ENCODE measurements around the gene ADNP2. TPM values are rescaled to one million over a fixed set of nuclear protein-coding genes. Genes with fewer than 3 reads are reported as not detected.

Gene ADNP2
- total and polyA plus RNA-seq, 2 of the 4 experiments (the other 2 are of a cell fraction): 5.6 to 18.3 TPM

- TF ChIP-seq, protein P1, sequence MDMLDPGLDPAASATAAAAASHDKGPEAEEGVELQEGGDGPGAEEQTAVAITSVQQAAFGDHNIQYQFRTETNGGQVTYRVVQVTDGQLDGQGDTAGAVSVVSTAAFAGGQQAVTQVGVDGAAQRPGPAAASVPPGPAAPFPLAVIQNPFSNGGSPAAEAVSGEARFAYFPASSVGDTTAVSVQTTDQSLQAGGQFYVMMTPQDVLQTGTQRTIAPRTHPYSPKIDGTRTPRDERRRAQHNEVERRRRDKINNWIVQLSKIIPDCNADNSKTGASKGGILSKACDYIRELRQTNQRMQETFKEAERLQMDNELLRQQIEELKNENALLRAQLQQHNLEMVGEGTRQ (IDR thresholded peaks at IDR 0.05; ENCODE audit: low read depth, low read length): no peak
- TF ChIP-seq FOS (IDR thresholded peaks at IDR 0.05; ENCODE audit: low read depth, low read length) (no peak), MAFK (IDR thresholded peaks at IDR 0.05; ENCODE audit: low read depth, low read length) (no peak), POLR2A (IDR thresholded peaks at IDR 0.05; ENCODE audit: low read depth, low read length) (no peak), CTCF (conservative IDR thresholded peaks at IDR 0.05; ENCODE audit: low read depth, low read length) (no peak)
- no peak overlapping the region for H2BK5ac ChIP-seq (ENCODE audit: low read depth, low read length, poor library complexity, severe bottlenecking)
- H2BK15ac ChIP-seq (ENCODE audit: low read depth, low read length): no peak overlapping the region
- DNase-seq (no peak), ATAC-seq (ENCODE audit: low read depth) (no peak)
- POLR2A ChIA-PET (ENCODE audit: unreplicated experiment): no interaction called here
- H3K56ac ChIP-seq (ENCODE audit: extremely low read depth, insufficient read depth, low read length): no peak overlapping the region
- dilution Hi-C loops (cut with HindIII; ENCODE audit: low sequenced_read_pairs, unreplicated experiment) (no loop called here), intact Hi-C loops (cut with micrococcal nuclease) (loop anchor here (1.0 kb wide), 1 partner anchor 87 kb away; no protein-coding TSS in a partner anchor), in situ Hi-C loops (cut with MboI; ENCODE audit: low sequenced_read_pairs) (no loop called here)
- H4K91ac ChIP-seq (ENCODE audit: insufficient read depth, low read depth, low read length): no peak overlapping the region
- no peaks in the 10 kb centered on the region; the same call in 1 of the 2 replicates for H3K9me3 ChIP-seq (ENCODE audit: control insufficient read depth, insufficient read depth, low read length)
- no peak overlapping the region for H3K14ac ChIP-seq (replicated peaks; ENCODE audit: low read depth, low read length)
- no peaks in the 10 kb centered on the region for H3K27me3 ChIP-seq (ENCODE audit: control insufficient read depth, insufficient read depth, low read length)
- H3K79me1 ChIP-seq (ENCODE audit: low read depth in 1 of 2, low read length in 2 of 2): peaks cover 0 to 6% of the 10 kb centered on the region in 2 experiments; a peak in 1 of 4 replicates
- peaks cover 18% of the 10 kb centered on the region for H3K9me1 ChIP-seq (ENCODE audit: insufficient read depth, low read length)
- H2AK5ac ChIP-seq (ENCODE audit: low read depth, low read length): no peak overlapping the region
- no peaks in the 10 kb centered on the region for H3K36me3 ChIP-seq (ENCODE audit: control insufficient read depth, insufficient read depth, low read length)
- H3K4ac ChIP-seq (ENCODE audit: low read depth, low read length): peak overlapping the region; percentile 25; the same call in 1 of the 2 replicates
- no peak overlapping the region for H4K8ac ChIP-seq (ENCODE audit: low read depth in 2 of 2, low read length in 2 of 2)
- no peaks in the 10 kb centered on the region; the same call in 1 of the 2 replicates for H4K20me1 ChIP-seq (ENCODE audit: insufficient read depth, low read length)
- WGBS, 2 experiments (ENCODE audit: extremely low coverage in 2 of 2, insufficient read length in 1 of 2): 100% methylated on average over 1 of the region's 7 CpGs; no CpG with 5 or more reads in 1 of the 2 experiments
- CTCF ChIA-PET: interaction anchor here (0.7 to 1.1 kb wide), 5 partner anchors 11 to 86 kb away, joined by 3 to 5 read pairs (median 3); no protein-coding TSS in a partner anchor
- H2AFZ ChIP-seq (replicated peaks; ENCODE audit: low read length, poor library complexity): no peak overlapping the region
- no TSS peak for BruUV-seq (replicated peaks)
- H2BK120ac ChIP-seq (ENCODE audit: low read depth, low read length): 0 out of 2 replicates have a peak overlapping the region, but pooled peaks have one; percentile 17
- peak overlapping the region; percentile 28; the same call in 1 of the 2 replicates for H3K23ac ChIP-seq (ENCODE audit: low read depth, low read length)
- no peak overlapping the region for H3K27ac ChIP-seq (ENCODE audit: insufficient read depth, low read length)
- no peak overlapping the region for H2BK20ac ChIP-seq (ENCODE audit: low read depth, low read length)
- H3K4me2 ChIP-seq (ENCODE audit: low read depth, low read length): no peak overlapping the region
- no peak overlapping the region for H3K18ac ChIP-seq (ENCODE audit: low read depth, low read length)
- H3K4me3 ChIP-seq (ENCODE audit: insufficient read depth, low read depth, low read length): no peak overlapping the region
- H2AK9ac ChIP-seq (replicated peaks; ENCODE audit: low read depth, low read length, poor library complexity): peak overlapping the region; percentile 74
- peaks cover 2% of the 10 kb centered on the region; the same call in 1 of the 2 replicates for H3K4me1 ChIP-seq (ENCODE audit: control insufficient read depth, insufficient read depth, low read length)
- H3K9ac ChIP-seq (ENCODE audit: low read depth, low read length): no peak overlapping the region
- H4K5ac ChIP-seq (ENCODE audit: low read depth, low read length): no peak overlapping the region
Observed at GRCh38 chr18:80170395-80171053, 61.5 kb downstream of the ADNP2 start.

Data from IMR-90 (cell line).